Testis (tissue), 2 donors: ENCODE measurements around the gene CCDC92B.

Source experiments
- POLR2A ChIP-seq: fragments of 450-650 bp; IDR thresholded peaks from one replicate; pipeline ENCODE4 v1.6.1; 2017; ENCODE audit warnings: antibody characterized with exemption, mild to moderate bottlenecking, moderate library complexity
- TF ChIP-seq, protein P1 (sequence below), 3 experiments: fragments of 450-650 bp in 2 of 3; fragments of 200-600 bp in 1 of 3; sonication (generic) in 1 of 3; IDR thresholded peaks; one replicate each; pipeline ENCODE4 v1.5.1; 2016 to 2019; ENCODE audit warnings: antibody characterized with exemption in 3 of 3, mild to moderate bottlenecking in 2 of 3, moderate library complexity in 1 of 3

DNA sequence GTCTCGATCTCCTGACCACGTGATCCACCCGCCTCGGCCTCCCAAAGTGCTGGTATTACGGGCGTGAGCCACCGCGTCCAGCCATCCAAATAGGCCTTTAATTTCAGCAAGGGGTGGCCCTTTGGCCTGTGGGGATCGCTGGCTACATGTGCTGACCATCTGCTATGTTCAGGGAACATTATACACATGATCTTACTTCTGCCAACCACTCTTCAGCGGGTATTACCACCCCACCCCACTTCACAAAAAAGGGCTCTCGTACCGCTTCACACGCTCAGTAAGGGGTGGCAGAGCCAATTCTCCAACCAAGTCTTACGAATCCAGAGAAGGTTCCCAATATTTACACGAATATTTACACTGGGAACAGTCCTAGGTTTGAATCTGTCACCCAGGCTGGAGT is 11.8 kb downstream of the CCDC92B start:
- TF ChIP-seq, protein P1, sequence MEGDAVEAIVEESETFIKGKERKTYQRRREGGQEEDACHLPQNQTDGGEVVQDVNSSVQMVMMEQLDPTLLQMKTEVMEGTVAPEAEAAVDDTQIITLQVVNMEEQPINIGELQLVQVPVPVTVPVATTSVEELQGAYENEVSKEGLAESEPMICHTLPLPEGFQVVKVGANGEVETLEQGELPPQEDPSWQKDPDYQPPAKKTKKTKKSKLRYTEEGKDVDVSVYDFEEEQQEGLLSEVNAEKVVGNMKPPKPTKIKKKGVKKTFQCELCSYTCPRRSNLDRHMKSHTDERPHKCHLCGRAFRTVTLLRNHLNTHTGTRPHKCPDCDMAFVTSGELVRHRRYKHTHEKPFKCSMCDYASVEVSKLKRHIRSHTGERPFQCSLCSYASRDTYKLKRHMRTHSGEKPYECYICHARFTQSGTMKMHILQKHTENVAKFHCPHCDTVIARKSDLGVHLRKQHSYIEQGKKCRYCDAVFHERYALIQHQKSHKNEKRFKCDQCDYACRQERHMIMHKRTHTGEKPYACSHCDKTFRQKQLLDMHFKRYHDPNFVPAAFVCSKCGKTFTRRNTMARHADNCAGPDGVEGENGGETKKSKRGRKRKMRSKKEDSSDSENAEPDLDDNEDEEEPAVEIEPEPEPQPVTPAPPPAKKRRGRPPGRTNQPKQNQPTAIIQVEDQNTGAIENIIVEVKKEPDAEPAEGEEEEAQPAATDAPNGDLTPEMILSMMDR (IDR thresholded peaks at IDR 0.05): no peak
- no peak for TF ChIP-seq POLR2A
